HG02884 (cell line): ENCODE measurements around the gene TYW1B.
"Not testable (repeated sequence)": the region's sequence is repeated elsewhere in the genome, so short reads cannot be mapped to it uniquely, and the experiment has no call there.

ENCODE experiments used
- ATAC-seq: cut with Tn5 transposase; IDR thresholded peaks from one replicate; pipeline ENCODE4 v1.9.1; 2021; ENCODE audit warnings: mild to moderate bottlenecking, moderate library complexity; ENCODE audit not compliant: unreplicated experiment

Gene TYW1B

DNA sequence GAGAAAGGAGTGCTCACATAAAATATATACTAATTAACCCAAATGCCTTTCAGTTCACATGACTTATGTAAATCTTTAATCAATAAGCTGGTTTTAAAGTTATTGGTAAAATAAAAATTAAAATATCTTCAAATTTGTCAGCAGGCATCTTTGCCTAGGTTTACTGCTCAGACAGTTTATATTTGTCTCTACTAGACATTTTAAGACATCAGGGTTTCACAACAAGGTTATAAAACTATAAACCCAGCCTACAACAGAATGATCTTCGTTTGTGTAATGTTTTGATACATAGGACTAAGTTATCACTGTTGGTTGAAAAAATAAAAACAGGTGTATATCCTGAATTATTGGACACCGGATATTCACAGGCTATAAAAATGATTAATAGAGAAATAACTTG, 67.4 kb downstream of the TYW1B start:
- ATAC-seq, result no peak

DNA sequence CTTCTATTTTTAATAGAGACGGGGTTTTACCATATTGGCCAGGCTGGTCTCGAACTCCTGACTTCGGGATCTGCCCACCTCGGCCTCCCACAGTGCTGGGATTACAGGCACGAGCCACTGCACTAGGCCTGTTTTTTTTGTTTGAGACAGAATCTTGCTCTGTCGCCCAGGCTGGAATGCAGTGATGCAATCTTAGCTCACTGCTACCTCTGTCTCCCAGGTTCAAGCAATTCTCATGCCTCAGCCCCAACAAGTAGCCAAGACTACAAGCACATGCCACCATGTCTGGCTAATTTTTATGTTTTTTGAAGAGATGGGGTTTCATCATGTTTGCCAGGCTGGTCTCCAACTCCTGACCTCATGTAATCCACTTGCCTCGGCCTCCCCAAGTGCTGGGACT, 73.7 kb downstream of the TYW1B start:
- ATAC-seq, result no peak

DNA sequence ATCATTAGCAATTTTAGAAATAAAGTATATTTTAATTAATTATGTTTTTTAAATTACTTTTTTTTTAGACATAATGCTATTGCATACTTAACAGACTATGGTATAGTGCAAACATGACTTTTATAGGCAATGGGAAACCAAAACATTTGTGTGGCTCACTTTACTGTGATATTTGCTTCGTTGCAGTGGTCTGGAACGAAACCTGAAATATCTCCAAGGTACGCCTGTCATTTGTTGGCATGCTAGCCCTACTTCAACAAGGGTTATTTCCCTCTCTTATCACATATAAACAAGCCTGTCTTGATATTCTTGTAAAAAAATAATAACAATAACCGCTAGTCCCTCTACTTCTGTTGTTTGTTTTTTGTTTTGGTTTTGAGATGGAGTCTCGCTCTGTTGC, 74.2 kb downstream of the TYW1B start:
- no peak for ATAC-seq

DNA sequence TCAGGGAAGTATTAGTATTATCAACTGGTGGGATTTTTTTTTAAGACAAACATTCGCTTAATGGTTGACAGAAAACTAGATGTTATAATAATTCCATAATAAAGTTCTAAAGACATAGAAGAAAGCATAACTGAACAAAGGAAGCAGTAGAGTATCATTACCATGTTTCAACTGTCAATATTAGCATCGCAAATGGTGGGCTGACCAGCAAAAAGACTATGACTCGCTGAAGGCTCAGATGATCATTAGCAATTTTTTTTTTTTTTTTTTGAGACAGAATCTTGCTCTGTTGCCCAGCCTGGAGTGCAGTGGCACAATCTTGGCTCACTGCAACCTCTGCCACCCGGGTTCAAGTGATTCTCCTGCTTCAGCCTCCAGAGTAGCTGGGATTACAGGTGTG, 74.8 kb downstream of the TYW1B start:
- ATAC-seq, result not testable (repeated sequence)

DNA sequence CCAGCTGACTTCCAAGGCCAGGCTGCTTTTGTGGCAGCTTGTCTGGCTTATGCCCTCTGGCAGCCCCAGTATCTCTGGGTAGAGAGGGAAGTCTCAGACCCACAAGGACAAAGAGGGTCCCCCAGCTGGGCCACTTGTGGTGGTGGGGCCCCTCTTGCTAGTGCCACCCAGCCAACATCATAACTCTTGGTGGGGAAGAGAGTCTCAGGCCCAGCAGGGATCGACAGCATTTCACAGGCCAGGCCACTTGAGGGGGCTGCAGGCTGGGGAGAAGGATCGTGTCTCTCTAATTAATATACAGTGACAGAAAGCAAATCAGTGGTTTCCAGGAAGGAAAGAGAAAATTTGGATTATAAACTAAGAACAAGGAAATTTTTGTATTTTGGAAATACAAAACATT, 76.0 kb downstream of the TYW1B start:
- no peak for ATAC-seq

DNA sequence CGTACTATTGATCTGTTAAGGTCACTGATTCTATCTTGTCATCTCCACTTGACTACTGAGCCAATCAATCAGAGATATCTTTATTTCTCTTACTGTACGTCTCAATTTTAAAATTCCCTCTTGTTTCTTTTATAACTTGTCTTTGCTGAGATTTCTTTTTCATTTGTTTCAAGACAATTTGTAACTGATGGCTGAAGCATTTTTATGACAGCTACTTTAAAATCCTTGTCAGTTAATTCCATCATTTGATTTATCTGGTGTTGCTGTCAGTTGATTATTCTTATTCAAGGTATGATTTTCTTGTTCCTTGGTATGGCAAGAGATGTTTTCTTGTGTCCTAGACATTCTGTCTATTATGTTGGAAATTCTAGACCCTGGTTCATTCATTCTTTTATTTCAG, 76.6 kb downstream of the TYW1B start:
- ATAC-seq, result no peak

DNA sequence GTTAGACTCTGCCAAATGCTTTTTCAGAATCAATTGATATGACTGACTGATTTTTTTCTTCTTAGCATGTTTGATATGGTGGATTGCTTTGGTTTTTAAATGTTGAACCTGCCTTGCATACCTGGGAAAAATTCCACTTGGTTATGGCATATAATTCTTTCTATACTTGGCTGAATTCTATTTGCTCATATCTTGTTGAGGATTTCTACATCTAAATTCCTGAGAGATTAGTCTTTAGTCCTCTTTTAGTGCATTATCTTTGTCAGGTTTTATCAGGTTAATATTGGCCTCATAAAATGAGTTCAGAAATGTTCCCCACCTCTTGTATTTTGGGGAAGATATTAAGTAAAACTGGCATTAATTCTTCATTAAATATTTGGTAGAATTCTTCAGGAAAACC, 79.4 kb downstream of the TYW1B start:
- ATAC-seq, result not testable (repeated sequence)

DNA sequence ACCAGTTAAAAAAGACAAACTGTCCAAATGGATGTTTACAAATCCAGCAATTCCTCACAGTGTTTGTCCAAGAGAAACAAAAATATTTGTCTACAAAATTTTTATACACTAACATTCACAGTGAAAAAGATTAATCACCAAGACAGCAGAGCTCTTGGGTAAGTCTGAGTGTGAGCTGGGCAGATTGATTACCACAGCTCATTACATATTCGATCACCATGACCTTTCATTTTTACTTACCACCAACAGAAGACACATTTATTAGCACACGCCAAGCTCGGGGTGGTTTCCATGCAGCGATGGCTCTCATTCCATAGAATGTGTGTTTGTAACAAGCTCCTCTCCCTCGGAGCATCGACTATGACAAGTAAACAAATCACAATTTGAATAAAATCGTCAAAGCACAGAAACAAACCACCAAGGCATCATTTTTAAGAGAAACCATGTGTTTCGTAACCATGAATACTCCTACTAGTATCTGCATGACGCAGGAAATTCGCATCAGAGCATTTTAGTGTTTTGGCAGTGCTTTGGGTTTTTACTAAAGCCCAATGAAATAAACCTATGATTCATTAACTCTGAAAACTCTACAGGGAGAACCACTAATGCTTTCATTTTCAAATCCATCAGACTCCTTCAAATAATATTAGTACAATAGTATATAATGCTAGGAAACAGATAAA, 83.6 kb downstream of the TYW1B start:
- ATAC-seq, result not testable (repeated sequence)

DNA sequence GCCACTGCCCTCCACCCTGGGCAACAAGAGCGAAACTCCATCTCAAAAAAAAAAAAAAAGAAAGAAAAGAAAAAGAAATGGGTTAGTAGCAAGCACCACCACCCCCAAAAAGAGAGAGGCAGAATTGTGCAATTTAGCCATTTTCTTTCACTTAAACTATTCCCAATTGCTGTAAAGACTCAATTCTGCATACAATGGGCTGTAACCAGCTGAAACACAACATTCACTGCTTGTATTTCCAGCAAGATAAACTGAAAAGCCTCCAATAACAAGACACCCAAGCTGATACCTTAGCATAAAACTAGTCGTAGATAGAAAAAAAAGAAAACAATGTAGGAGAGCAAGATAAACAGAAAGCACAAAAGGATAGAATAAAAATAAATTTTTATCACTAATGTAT, 84.2 kb downstream of the TYW1B start:
- not testable (repeated sequence) for ATAC-seq

DNA sequence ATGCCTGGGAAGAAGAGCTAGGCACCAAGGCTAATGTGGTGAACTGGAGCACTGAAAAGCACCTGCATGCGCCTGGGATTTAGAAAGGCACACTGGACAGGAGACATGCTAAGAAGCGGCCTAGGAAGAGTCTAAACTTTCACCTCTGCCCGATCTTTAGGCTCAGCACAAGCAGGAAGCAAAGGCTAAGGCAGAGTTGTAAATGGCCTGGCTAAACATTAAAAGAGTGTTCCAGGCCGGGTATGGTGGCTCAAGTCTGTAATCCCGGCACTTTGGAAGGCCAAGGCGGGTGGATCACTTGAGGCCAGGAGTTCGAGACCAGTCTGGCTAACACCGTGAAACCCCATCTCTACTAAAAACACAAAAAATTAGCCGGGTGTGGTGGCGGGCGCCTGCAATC, 88.3 kb downstream of the TYW1B start:
- not testable (repeated sequence) for ATAC-seq

DNA sequence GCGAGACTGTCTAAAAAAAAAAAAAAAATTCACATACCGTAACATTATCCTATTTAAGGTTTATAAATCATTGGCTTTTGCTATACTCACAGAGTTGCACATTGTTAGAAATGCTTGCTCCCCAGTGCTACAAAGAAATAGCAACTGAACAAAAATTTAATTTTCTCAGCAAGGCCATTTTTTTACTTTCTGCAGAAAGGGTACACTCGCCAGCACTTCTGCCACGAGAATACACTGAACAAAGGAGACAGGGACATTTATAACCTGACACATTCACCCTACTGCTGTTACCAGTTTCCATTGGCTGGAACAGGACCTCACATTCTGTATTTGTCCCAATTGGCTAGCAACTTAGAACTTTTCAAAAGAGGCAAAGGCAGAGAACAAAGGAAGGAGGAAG, 92.1 kb downstream of the TYW1B start:
- ATAC-seq, result not testable (repeated sequence)

DNA sequence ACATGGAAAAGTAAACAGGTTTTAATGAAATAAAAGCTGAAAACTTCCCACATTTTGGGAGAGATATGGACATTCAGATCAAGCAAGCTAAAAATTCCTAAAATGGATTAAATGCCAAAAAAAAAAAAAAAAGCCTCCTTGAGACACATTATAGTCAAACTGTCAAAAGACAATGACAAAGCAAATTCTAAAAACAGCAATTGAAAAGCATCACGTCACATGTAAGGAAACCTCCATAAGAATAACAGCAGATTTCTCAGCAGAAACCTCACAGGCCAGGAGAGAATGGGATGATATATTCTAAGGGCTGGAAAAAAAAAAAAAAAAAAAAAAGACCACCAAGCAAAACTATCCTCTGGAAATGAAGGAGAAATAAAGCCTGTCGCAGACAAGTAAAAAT, 97.2 kb downstream of the TYW1B start:
- ATAC-seq, result not testable (repeated sequence)

DNA sequence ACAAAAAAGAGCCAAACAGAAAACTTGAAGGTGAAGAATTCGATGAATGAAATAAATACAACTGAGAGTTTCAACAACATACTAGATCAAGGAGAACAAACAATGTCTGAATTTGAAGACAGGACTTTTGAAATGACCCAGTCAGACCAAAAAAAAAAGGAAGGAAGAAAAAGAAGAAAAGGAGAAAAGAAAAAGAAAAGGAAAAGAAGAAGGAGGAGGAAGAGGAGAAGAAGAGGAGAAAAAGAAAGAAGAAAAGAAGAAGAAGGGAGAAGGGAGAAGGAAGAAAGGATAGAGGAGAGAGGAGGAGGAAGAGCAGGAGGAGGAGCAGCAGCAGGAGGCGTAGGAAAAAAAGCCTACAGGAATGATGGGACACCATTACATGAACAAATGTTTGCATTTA, 97.6 kb downstream of the TYW1B start:
- not testable (repeated sequence) for ATAC-seq

DNA sequence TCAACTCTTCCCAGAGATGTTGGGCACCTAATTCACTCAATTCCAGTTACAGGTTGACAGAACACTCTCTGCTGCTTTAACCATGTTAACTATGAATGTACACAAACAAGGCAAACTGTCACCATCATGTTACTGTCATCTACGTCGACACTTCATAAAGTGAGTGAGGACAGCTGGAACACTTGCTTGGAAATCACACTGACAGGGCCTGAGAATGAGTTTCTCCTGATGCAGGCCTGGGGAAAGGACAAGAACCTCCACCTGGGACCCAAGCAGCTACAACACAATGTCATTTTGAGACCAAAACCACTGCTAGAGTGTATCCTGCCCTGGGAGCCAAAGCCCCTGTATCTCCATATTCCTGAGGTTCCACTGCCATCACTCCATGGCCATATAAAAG, 98.9 kb downstream of the TYW1B start:
- not testable (repeated sequence) for ATAC-seq

DNA sequence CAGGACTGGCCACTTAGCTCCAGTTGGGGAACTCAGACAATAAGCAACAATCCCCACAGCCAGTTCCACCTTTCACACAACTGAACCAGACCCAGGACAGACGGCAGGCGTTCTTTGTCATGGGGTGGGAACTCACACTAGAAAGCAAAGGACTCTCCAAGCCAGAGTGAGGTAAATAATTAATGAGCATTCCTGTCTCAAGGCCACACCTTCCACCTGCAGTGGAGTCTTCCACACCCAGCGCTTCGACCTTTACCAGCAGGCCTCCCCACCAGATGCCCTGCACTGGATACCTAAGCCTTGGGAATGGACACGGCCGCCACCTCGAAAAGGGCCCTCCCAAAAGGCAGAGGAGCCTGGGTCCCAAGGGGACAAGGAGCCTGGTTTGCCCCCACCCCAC, 105.3 kb downstream of the TYW1B start:
- not testable (repeated sequence) for ATAC-seq

DNA sequence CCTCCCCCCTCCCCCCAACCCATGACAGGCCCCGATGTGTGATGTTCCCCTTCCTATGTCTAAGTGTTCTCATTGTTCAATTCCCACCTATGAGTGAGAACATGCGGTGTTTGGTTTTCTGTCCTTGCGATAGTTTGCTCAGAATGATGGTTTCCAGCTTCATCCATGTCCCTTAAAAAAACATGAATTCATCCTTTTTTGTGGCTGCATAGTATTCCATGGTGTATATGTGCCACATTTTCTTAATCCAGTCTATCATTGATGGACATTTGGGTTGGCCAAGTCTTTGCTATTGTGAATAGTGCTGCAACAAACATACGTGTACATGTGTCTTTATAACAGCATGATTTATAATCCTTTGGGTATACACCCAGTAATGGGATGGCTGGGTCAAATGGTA, 107.1 kb downstream of the TYW1B start:
- ATAC-seq, result not testable (repeated sequence)

DNA sequence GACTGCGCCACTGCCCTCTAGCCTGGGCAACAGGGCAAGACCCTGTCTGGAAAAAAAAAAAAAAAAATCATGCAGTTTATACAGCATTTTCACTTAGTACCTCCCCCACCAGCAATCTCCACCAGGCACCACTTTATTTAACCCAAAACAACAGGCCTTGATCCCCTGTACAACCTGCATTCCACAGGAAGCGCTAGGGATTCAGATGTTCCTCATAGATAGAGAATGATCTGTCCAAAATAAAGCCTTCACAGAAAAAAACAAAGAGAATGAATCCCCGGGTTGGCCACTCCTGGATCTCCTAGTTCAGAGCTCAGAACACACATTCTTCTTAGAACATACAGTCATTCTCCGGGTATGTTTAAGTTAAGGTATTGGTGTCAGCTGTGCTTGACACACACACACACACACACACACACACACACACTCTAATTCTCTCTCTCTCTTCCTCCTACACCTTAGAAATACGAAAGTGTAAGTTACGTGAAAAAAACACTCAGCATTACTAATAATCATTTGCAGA, 110.7 kb downstream of the TYW1B start:
- not testable (repeated sequence) for ATAC-seq

DNA sequence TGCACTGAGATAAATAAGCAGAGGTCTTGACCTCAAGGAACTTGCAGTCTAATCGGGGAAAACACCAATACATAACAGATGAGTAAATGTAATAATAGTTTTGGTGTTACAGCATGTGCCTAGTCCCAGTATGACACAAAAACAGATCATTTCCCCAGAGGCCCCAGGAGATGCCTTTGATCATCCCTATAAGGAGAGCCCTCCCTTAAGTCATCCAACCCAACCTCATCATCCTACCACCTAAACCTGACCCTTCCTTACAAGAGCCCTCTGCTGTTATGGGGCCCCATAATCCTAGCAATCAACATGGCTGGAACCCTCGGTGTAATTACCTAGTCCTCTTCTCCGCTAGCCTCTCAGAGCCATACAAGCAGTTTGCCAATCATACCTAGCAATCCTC, 116.1 kb downstream of the TYW1B start:
- ATAC-seq, result not testable (repeated sequence)

DNA sequence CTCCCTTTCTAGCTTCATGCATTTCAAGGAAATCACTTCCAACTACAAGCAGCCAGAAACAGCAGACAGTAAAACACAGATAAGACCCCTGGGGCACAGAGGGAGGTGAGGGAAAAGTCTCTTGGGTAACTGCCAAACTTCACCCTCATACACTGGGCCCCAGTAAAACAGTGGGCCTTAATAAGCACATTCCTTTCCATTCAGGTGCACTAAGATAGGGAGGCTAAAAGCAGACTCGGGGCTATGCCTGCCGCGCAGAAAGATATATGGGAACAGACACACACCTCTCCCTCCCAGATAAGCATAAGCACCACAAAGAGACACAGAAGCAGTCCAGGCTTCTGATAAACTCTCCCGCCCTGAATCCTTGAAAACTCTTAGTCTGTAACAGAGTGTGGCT, 117.0 kb downstream of the TYW1B start:
- ATAC-seq, result no peak

DNA sequence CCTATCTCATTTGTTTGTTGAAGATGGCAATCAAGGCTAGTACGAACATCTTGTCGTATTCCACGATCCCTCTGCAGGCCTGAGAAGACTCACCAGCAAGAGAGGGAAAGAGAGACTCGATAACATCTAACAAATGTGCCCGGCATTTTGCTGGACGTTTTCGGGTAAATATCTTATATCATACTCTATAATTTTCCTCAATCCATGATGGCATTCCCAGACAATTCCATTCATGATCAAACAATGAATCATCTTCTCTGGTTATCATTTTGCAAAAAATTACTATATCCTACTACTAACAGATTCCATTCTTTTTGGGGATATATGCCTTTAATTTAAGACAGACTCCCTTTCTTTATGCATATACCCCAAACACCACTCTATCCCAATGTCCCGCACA, 118.1 kb downstream of the TYW1B start:
- no peak for ATAC-seq

DNA sequence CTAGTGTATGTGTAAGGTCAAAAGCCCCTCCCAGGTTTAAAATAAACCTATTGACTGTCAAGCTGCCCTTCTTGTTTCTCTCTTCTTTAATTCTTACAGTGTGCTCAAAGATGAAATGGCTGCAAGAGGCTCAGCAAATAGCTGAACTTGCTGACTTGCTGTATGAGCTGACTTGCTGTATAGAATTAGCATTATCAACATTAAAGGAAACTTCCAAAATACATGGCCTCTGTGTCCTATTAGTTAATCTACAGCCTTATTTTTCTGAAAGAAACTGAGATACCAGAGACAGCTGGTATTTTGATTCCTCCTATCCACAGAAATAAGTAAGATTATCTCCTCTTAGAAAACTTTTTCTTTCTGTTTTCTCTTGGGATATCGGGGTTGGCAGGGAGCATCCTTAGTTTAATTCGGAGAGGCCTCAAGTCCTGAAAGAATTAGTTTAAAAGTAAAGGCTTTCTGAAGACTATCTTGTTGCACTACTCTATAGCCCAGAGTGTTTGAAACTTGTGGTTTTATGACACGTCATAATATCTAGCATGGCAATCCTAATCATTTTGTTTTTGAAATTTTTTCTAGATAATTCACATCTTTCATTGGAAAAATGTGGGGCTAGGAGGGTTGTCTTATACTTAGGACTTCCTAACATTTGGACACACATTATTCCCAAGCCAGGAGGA, 119.5 kb downstream of the TYW1B start:
- not testable (repeated sequence) for ATAC-seq

DNA sequence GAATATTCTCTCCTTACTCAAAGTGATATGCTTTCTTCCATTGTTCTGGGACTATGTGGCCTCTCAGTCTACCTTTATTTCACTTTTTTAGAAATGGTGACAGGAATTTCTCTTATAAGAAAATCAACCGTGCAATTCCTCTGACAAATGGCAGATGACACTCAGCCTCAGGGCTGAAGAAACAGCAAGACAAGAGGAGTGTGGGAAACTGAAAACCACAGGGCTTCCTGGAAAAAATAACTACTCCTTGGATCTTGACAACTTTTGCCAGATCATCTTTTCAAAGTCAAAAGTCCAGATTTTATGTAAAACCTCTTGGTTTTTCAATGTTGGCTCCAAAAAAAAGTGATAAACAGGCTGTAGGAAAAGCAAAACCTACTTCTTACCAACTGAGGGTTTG, 121.5 kb downstream of the TYW1B start:
- no peak for ATAC-seq
